Neural cell (in vitro differentiated cells): ENCODE results near the gene TMEM272.

Experiments used
- EP300 ChIP-seq: fragments of 450-650 bp; conservative IDR thresholded peaks from 2 replicates; pipeline ENCODE4 v1.6.1; 2014; ENCODE audit warnings: antibody characterized with exemption, mild to moderate bottlenecking, moderate library complexity; ENCODE audit not compliant: poor library complexity, severe bottlenecking
- EZH2 ChIP-seq: fragments of 200-600, 300-800 bp; shearing (Covaris generic), sonication (generic); IDR thresholded peaks from 2 replicates; pipeline ENCODE4 v1.6.1; 2014; ENCODE audit warnings: antibody characterized with exemption, low read length, borderline replicate concordance, mild to moderate bottlenecking; ENCODE audit not compliant: insufficient read depth, poor library complexity, severe bottlenecking
- POLR2AphosphoS5 ChIP-seq: IDR thresholded peaks from 2 replicates; pipeline ENCODE4 v1.6.1; 2012
- SMC3 ChIP-seq: fragments of 450-650 bp; conservative IDR thresholded peaks from 2 replicates; pipeline ENCODE4 v1.6.1; 2014; ENCODE audit warnings: antibody characterized with exemption, mild to moderate bottlenecking, moderate library complexity; ENCODE audit not compliant: poor library complexity
- TAF1 ChIP-seq: IDR thresholded peaks from 2 replicates; pipeline ENCODE4 v1.6.1; 2012; ENCODE audit warnings: low read depth
- TF ChIP-seq, protein P1 (sequence below): fragments of 450-650 bp; IDR thresholded peaks from 2 replicates; pipeline ENCODE4 v1.5.1; 2014; ENCODE audit warnings: antibody characterized with exemption, mild to moderate bottlenecking, moderate library complexity; ENCODE audit not compliant: poor library complexity, severe bottlenecking

GRCh38 chr13:51817717-51818116 is 27.3 kb downstream of the TMEM272 start:
- TF ChIP-seq EZH2 (no peak), EP300 (no peak), SMC3 (no peak), POLR2AphosphoS5 (no peak), TAF1 (no peak)
- TF ChIP-seq, protein P1, sequence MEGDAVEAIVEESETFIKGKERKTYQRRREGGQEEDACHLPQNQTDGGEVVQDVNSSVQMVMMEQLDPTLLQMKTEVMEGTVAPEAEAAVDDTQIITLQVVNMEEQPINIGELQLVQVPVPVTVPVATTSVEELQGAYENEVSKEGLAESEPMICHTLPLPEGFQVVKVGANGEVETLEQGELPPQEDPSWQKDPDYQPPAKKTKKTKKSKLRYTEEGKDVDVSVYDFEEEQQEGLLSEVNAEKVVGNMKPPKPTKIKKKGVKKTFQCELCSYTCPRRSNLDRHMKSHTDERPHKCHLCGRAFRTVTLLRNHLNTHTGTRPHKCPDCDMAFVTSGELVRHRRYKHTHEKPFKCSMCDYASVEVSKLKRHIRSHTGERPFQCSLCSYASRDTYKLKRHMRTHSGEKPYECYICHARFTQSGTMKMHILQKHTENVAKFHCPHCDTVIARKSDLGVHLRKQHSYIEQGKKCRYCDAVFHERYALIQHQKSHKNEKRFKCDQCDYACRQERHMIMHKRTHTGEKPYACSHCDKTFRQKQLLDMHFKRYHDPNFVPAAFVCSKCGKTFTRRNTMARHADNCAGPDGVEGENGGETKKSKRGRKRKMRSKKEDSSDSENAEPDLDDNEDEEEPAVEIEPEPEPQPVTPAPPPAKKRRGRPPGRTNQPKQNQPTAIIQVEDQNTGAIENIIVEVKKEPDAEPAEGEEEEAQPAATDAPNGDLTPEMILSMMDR: no peak
